T-helper 9 cell (primary cell): ENCODE data around the gene TMEM94.

ENCODE experiments used
- DNase-seq: peaks from one replicate; pipeline ENCODE4 v3.0.0-alpha.2; 2020

TMEM94 gene

DNA sequence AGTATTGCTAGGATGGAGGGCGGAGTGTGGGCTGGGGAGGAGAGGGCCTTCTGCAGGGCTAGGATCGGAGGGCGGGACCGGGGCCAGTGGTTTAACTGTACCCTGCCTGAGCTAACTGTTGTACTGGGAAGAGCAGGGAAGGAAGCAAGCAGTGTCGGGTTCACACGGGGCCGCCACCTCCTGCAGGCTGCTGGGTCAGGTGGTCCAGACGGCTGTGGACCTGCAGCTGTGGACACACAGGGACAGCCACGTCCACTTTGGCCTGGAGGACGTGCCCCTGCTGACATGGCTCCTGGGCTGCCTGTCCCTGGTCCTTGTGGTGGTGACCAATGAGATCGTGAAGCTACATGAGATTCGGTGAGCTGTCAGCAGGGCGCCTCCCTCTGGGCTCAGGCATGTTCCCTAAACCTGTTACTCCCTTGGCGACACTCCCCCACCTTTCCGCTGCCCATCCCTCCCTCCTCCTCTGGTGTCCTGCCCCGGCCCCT is 42.3 kb downstream of the TMEM94 start:
- DNase-seq, result no peak

DNA sequence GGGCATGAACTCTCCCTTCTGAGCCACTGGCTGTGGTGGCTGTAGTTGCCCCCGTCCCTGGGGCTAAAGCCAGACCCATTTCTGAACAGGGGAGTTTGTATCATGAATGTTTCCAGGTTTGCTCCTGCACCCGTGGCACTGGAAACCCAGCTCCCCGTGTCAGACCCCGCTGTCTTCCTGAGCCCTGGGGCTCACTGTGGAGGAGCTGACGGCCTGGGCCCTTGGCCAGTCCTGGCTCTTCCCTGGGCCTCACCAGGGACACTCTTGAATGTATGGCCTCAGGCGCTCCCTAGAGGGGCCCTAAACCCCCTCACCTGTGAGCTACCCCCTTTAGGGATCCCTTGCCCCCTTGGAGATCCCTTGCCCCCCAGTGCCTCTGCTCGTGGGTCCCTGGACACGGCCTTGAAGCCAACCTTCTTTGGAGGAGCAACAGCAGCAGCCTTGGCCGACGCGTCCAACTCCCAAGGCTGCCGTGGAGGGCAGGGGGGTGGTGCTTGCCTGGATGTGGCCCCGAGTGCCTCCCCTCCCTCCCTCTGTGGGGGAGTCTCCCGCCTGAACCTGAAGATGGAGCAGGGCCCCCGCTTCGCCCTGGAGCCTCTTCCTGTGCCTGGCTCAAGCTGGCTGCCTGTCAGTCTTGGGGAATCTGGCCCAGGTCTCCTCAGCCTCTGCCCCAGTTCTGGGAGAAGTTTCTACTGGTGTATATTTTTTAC is 43.0 kb downstream of the TMEM94 start:
- no peak for DNase-seq

DNA sequence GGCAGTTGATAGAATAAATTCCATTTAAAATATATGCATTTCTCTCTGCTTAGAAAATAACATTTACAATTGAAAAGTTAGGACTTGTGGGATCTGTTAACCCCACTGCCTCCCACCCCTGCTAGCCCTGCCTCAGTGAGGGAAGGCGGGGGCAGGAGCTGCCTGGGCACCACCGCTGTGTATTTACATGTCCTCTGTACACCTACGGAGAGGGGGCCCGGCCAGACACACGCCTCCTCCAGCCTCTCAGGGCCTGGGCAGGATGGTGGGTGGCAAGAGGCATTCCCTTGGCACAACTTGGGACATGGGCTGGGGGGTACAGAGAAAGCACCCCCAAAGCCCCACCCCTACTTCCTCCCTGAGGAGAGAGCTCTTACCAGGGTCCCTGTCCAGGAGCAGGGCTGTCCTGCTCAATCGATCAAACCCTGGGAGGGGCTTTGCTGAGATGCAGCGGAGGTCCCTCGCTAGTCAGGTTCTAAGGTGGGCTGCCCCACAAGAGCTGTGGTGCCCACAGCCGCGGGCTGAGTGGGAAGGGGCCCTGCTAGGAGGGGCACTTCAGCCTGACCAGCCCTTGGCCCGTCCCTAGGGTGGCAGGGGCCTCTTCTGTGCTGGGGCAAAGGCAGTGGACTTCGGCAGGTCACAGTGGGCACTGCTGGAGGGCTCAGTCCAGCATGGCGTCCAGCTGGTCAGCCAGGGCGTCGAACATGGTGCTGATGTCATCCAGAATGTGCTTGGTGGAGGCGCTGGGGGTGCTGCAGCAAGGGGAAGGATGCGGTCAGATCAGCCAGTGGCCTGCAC is 44.2 kb downstream of the TMEM94 start:
- no peak for DNase-seq

DNA sequence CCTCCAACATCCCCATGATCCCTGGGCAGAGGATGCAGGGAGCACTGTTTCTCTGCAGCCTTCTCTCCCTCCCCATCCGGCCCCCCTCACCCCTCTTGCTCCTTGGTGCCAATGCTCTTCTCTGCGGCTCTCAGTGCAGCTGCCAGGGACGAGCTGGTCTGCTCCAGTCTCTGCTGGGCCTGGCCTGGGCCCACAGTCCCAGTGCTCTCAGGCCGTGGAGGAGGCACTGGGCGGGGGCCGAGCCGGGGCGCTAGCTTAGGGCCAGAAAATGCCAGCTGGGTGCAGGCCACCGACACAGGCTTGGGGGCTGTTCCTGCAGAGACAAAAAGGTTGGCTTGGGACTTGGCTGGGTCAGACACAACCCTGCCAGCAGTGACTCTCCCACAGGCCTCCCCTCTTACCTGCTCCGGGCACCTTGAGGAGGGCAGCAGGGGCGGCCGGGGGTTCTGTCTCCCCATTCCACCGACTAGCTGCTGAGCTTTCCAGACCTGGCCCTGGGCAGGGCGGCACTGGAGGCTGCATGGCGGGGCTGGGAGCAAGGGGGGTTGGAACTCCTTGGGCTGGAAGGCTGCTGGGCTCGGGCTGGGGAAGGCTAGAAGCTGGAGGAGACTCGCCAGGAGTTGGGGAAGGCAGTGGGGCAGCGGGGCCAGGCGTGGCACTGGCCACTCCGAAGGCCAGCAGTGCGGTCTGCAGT is 45.1 kb downstream of the TMEM94 start:
- no peak for DNase-seq

DNA sequence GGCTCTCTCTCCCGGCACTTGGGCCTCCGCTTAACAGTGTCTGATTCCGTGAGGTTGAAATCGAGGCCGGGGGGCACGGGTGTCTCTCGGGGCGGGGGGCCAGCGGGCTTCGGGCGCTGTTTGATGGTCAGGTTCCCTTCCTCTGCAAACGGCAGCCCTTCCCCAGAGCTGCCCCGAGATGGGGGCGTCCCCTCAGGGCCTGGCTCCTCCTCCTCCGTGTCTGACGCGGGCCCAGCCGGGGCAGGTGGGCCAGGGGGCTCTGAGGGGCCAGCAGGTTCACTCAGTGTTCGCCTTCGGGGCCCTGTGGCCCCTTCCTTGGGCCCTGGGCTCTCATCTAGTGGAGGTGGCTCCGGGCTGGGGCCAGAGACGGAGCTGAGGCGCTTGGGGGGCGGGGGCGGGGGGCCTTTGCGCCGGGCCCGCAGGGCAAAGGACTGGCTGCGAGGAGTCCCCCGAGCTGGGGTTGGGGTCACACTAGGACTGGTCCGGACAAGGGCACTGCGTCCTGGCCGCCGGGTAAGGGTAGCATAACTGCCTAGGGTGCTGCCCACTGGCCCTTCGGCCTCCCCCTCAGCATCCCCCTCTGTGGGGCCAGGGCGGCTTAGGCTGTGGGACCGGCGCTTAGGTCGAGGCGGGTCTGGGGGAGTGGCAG is 45.8 kb downstream of the TMEM94 start:
- no peak for DNase-seq

DNA sequence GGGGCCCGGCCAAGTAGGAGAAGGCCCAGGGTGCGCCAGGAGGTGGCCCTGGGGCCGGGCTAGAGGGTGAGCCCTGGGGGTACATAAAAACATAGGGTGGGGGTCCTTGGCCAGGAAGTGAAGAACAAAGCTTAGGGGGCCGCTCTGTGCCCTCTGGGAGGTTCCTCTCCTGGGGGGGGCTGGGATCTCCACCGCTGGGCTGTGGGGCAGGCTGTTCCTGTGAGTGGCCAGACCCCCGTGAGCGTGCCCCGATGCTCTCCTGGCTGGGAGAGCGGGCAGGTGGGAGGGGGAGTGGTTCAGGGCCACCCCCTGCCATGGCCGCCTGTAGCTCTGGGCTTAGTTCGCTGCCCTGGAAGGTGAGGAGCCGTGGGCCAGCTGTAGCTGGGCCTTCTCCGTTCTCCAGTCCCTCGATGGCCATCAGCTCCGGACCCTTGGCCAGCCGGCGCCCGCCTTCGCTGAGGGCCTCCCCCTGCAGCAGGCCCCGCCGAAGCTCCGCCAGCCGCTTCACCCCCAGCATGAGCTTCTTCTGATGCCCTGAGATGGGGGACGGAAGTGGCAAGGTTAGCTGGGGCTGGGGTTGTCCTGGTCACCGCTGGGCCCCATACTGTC is 46.4 kb downstream of the TMEM94 start:
- no peak for DNase-seq

DNA sequence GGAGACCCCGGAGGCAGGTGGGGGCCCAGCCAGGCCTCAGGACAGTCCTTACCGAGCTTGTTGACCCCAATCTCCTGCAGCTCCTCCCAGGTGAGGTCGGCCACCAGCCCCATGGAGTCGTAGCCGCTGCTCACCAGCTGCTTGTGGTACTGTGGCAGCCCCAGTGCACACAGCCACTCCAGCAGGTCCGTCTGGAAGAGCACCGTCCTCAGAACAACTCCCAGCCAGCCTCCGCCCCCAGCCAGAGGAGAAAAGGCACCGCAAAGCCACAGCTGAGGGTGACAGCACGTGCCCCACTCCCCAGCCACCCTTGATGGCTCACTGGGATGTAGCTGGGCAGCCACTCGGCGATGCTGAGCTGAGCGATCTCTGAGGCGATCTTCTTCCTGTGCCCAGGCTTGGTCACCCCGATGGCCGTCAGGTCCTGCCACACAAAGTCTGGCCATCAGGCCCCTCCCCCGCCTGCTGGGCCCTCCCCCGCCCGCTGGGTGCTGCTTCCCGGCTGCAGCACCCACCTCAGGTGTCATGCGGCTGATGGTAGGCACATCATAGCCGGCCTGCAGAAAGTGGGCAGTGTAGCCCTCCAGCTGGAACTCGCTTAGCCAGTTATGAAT is 47.0 kb downstream of the TMEM94 start:
- no peak for DNase-seq

DNA sequence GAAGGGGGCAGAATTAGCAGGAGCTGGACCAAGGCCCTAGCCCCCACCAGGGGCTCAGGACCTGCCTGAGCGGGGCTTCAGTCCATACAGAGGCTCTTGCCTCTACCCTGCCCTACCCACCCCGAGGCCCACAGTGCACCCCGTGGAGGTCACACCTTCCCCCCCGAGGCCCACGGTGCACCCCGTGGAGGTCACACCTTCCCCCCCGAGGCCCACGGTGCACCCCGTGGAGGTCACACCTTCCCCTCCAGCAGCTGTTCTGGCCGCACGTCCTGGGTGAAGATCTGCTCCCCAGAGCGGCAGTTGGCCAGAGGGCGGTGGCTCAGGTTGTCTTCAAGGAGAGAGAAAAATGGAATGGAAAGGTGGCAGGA is 47.5 kb downstream of the TMEM94 start:
- no peak for DNase-seq

DNA sequence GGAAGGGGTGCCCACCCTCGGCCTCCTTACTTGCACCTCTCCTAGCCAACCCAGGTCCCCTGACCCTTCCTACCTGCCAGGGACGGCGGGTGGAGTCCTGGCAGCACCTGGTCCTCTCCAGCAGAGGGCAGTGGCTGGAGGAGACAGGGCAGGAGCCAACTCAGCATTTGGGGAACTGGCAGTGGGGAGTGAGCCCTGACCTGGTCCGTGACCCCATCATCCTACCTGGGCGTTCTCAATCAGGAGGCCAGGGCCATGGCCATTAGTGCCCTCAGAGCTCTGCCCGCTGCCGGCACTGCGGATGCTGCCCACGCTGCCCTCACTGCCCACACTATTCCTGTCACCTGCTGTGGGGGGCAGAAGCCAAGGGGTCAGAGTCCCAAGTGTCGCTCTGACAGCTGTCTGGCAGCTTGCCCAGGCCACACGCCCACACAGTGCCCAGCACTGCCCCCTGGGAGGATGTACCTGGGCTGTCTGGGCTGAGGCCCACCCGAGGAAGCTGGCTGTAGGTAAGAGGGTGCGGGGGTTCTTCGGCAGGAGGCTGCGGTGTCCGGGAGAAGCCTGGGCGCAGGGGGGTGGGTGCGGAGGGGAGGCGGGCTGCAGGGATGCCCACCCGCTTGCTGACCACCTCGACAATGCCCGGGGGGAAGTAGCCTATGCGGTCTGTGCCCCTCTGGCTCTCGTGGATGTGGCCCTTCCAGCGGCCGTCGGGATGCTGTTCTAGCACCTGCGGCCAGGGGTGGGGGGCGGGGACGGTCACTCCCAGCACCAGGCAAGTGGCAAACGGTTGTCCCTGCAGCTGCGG is 48.1 kb downstream of the TMEM94 start:
- no peak for DNase-seq

DNA sequence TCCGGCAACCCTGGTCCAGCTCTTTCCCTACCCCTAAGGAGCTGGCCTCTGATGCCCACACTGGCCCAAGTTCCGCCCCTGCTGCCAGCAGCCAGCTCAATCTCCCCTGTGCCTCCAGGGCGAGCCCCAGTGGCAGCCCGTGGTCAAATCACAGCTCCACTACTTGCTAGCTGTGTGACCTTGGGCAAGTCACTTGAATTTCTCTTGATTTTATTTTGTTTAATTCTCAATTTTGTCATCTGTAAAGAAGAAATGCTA is 48.6 kb downstream of the TMEM94 start:
- no peak for DNase-seq

DNA sequence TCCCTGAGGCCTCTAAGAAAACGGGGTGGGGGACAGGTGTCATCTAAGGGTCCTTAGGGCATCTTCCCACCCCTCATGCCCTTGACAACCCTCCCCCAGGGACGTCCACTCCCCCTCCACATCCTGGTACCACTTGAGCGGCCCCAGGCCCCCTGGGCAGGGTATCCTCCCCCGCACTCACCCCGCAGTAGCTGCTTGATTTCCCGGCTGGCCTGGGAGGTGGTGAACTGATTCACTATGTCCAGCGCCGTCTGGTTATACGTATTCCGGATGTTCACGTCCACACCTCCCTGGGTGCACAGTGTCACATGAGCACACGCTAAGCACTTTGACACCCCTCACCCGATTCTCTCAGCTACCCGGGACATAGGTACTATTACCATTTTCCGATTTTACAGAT is 49.2 kb downstream of the TMEM94 start:
- DNase-seq, result no peak

DNA sequence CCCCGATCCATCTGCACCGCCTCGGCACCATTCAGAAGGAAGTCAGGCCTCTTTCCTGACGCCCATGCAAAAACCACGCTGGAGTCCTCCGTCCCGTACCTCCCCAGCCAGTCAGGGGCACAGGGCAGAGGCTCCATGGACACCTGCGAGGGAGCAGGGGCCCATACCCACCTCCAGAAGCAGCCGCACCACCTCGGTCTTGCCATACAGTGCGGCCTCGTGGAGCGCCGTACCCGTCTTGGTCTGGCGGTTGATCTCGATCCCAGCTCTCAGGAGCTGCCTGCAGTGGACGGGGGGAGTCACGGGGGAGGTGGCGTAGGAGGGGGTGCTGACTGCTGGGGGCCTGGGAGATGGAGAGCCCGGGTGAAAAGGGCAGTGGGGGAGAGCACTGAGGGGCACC is 49.7 kb downstream of the TMEM94 start:
- no peak for DNase-seq

DNA sequence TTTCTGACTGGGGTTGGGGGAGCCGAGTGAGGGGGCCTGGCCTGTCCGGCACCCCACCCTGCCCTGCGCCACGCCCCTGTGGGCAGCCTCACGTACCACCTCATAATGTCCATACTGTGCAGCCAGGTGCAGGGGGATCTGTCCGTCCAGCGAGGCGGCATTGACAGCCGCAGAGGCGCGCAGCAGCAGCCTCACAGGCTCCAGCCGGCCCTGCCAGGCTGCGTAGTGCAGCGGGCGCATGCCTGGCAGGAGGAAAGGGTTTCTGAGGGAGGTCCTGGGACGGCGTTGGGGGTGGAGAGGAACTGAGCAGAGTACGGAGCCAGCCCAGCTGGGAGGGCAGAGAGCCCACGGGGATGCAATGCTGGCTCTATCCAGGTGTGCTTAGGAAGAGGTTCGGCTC is 50.5 kb downstream of the TMEM94 start:
- DNase-seq, result no peak

DNA sequence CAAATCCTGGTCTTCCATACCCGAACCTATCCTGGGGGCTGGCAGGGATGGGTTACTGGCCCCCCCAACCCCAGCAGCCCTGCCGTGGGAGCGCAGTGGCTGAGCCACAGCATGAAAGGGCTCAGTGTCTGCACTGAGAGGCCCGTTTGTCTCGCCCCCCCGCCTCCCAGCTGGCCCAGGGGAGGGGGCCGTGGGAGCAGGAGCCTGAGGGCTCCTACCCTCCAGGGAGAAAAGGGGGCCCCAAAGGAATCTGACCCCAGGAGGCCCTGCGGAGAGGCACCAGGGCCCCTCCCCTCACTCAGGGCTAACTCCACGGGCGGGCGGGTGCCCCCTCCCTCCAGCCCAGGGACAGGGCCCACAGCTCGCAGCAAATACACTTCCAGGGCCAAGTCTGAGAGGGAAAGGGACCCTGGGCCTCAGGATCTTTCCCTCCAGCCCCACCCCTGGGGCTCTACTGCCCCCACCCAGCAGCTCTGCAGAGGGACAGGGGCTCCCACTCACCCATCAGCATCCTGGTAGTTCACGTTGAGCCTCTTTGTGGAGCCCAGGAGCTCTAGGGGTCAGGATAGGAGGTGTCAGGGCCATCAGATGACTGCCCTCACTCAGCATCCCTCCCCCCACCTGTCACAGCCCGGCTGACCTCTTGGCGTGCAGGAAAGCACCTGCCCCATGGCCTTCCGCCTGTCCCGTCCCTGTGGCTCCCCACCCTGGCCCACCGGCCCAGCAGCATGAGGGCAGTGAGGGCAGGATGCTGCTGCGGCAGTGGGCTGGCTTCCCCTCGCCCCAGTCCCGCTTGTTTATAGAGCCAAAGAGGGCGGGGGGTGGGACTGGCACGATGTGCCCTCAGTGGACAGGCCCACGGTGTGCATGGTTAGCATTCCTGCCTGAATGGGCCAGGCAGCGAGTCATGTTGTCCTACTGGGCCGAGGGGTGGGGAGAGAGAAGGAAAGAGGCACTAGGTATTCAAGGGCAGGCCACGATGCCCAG is 51.6 kb downstream of the TMEM94 start:
- no peak for DNase-seq

DNA sequence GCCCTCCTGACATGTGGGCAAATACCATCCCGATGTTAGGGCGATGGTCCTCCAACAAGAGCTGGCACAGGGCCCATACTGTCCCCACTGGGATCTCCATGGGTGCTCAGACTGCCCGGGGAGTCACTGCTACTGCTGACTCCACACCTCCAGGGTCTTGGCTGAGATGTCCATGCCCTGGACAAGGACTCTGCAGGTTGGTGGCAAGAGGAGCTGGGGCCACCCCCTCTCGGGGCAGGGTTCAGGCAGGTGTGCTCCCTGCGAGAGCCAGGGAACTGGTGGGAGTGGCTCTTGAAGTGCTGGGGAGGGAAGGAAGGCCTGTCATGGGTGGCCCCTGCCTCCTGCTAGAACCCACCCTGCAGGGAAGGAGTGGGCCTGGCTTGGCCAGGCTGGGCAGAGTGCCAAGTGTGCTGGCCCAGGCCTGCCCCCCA is 52.5 kb downstream of the TMEM94 start:
- DNase-seq, result no peak

DNA sequence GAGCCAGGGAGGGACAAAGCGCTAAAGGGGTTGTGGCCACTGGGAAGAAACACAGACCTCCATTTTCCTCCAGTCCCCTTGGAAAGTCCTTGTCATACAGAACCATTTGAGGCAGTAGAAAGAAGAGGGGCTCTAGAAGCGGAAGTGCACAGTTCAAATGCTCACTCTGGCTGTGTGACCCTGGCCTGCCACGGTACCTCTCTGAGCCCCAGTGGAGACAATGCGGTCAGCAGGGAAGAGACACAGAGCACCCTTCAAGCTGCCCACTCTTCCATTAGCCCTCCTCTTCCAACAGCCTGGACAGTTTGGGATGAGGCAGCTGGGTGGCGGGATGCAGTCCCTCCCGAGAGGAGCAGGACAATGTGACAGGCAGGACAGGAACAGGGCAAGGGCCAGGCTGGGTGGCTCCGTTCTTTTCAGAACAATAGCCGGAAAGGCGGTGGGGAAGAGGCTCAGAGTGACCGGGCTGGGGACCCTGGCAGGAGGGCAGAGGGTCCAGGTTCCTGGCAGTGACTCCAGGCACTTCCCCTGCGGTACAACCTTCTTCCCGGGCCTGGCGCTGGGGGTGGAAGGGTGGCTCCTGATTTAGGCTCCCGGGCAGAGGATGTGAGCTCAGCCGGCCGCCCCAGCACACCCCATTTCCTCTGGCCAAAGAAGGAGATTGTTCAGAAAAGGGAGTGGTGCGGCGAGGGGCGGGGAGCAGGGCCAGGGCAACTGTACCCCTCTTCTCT is 53.3 kb downstream of the TMEM94 start:
- DNase-seq, result no peak

DNA sequence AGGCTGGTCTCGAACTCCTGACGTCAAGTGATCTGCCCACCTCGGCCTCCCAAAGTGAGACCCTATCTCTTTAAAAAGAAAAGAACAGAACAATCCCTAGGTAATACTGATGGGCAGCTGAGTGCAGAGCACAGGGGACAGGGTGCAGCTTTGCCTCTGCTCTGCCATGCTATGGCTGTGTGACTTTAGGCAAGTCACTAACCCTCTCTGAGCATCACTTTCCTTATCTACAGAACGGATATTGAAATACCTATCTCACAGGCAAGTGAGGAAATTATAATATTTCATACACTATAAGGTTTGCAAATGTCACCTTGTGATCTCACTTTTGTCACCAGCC is 54.8 kb downstream of the TMEM94 start:
- DNase-seq, result no peak

DNA sequence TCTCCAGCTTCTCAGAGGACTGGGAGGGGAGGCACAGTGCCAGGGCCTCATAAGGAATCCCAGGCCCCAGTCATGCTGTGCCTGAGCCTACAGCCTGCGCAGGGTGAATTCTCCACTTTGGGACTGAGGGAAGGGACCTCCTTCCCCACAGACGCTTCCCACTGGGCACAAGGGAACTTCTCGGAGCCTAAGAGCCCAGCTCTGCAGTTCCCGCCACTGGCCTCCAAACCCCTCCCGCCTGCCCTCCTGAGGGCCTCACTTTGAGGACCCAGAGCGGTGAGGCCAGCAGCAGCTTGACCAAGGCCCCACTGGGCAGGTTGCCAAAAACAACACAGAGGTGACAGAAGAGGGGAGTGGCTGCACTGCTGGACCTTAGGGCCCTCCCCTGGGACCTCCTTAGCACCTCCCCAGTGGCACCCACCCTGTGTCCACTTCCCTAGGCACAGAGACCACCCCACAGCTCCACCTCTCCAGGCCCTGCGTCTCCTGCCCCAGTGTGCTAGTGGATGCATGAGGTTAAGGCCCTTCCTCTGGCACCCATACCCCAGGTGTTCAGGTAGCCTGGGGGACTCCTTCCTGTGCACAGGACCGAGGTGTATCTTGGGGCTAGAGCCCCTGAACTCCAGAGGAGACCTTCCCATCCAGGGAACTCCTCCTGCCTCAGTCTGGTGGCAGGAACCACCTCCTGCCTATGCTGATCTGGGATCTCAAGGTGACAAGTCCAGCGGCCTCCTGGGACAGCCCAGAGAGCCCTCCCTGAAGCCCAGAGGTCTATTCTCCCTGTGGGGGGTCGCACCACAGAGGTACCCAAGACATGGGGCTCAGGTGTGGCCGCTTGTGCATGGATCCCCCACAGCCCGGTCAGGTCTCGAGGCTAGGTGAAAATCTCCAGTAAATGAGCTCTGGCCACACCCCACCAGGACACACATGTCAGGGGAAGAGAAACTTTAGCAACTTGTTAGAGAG is 55.5 kb downstream of the TMEM94 start:
- DNase-seq, result no peak
